GM21381 (cell line): Measurements from ENCODE around the gene CTNND2.

Source experiments
- ATAC-seq: cut with Tn5 transposase; IDR thresholded peaks from one replicate; pipeline ENCODE4 v1.9.1; 2021; ENCODE audit warnings: mild to moderate bottlenecking, moderate library complexity; ENCODE audit not compliant: unreplicated experiment

Gene CTNND2

DNA sequence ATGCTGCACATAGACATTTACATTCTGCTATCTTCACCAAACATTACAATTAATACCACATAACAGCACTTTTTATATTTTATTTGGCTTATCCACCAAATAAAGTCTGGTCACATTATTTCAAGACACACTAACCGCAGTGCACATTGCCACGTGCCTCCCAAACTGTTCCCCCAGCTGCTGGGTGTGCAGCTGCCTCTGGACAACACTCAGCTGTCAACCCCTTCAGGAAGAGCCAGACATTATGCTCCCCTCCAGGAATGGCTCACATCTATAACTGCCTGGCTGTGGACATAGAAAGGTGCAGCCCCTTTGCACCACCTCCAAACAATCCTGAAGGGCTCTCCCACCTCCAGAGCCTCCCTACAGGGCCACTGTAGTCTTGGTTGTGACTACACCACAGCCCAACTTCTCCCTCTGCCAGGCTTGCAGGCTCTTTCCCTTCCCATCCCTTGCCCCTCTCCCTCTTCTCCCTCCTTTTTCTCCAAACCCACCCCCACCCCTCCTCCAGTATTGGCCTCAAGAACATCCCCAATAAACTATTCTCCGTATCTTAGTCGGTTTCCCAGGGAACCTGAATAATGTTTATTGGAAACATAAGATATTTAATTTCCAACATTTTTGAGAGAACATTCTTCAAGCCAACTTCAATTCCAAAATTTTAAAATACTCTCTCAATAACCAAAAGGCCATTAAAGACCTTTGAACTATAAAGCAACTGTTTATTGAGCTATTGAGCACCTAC lies 372.3 kb downstream of the CTNND2 start:
- no peak for ATAC-seq

DNA sequence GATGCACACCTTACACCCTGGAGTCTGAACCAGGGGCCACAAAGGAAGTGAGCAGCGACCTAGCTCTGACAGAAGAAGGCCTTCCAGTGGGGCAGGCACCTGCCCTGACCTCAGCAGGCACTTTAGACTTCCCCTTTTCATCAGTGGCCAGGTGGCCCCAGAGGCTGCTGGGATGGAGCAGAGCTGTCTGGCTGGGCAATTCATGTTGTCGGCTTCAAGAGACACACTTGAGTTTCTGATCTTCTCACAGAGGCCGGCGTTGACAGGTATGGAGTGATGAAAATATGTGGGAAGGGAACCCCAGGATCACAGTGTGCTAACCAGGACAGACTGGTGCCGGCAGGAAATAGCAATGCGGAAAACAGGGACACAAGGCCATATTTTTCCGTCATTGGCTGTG lies 375.5 kb downstream of the CTNND2 start:
- no peak for ATAC-seq

DNA sequence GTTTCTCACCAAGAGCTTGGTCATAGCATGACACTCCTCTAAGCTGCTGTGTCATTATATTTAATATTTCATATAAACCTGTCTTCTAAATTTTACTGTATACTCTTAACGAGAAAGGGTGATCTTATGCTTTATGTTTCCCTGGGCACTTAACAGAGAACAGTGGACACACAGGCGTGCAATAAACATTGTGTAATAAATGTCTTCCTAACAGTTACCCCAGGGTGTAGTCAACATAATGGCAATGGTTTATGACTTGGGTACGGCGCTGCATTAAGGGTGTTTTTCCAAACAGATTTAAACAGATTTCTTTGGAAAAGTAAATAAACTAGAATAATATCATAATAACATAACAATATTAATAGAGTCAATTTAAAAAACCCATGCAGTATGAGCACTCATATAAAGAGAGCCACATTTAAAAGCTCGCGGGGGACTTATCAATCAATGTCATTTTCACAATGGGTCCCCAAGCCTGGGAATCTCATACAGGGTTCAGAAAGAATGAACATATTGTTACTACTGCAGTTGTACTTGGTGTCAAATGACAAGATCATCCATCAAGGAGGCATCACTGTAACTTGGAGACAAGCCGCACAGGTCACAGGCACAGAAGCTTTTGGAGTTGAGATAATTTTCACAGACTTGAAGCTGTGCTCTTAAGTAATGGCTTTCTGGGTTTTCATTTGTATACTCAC lies 376.4 kb downstream of the CTNND2 start:
- no peak for ATAC-seq

DNA sequence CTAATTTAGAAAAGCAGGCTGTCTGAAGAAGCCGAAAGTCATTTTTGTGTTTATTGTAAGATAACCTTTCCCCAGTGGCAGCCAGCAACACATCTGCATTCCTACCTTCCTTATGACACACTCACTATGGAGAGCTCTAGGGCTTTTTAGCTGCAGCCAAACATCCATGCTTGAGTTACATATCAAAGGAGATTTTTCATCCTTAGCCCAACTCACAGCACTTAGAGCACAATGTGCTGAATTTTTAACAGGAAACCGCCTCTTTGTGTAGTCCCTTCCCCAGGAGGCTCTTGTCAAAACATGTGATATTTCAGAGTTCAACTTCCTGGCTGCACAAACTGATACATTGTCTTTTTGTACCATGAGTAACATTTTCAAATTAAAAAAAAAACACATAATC lies 379.2 kb downstream of the CTNND2 start:
- ATAC-seq = no peak

DNA sequence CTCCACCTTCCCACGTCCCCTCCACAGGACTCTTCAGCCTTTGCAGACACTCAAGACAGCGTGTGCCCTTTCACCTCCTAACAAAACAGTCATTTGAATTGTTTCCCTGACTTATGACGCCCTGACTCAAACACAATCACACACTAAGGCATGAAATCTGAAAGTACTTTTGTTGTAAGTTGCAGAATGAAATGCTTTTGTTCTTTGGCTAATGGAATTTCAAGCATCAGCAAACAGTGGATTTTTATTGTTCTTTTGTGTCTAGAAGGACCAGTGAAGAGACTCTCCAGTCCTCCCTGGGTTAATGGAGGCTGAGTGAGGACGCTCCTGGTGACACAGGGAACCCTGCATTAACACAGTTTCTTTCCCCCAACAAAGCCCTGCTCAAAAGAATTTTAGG lies 380.1 kb downstream of the CTNND2 start:
- ATAC-seq = no peak

DNA sequence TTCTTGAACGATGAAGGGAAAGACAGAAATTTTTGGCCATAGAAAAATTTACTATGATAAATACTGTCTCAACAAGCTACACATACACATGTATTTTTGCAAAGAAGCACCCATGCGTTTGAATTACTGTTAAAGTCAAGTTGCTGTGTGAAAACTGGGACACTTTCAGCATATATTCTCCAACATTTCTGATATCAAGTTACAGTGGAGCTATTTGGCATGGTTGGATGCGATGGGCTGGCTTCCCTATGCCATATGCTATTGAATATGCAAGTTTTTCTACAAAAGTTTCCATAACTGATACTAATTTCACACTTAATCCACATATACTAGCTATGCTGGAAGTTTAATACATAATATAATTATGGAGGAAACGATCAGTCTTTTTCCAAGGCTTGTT lies 381.4 kb downstream of the CTNND2 start:
- no peak for ATAC-seq

DNA sequence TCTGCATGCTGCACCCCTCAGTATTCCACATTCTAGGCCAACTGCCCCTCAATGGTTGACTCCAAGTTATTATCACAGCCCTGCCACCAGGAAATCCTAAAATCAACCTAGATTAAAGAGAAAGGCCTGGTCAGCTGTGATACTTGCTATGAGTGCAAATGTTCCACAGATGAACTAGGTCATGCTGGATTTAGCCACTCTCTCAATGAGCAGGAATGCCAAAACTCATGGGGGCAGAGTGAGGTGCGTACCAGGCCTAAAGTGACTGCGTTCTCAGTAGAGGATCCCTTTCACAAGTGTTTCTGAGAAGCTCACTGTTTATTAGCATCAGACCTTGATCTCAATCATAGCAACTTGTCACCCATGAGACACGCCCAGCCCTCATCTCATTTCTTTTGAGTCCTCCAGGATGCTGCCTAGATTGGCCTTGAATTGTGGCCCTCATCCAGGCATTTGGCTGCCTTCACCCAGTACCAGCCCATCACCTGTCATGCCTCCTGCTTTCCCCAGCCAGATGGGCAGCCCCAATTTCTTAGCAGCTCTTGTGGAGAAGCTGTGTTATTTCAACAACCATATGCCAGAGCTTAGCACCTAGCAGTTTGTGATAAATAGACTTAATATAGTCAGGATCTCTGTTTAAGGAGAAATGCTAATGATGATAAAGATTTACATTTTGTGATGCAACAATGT lies 383.9 kb downstream of the CTNND2 start:
- ATAC-seq = no peak

DNA sequence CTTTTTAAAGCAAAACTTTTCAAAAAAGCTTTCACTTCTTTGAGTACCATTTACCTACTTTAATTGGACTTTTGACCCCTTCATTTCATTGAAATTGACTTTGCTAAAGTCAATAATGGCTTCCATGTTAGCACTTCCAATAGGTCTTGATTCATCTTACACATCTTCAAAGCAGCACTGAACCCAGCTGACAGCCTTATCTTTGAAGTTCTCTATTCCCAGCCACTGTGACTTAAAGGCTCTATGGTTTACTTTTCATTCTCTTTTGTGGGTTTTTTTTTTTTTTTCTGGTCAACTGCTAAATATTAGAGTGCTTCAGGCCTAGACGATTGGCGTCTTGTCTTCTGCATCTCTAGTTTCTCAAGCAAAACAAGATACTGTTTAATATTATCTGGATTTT lies 385.0 kb downstream of the CTNND2 start:
- ATAC-seq = no peak

DNA sequence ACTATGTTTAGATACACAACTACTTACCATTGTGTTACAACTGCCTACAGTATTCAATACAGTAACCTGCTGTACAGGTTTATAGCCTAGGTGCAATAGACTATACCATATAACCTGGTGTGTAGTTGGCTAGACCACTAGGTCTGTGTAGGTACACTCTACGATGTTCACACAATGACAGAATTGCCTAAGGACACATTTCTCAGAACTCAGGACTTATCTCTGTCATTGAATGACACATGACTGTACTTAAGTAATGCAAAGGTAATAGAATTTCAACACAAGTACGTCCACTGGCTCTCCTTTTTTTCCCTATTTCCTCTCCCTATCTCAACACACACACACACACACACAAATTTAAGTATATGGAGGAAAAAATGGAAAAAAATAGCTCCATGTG lies 385.6 kb downstream of the CTNND2 start:
- no peak for ATAC-seq

DNA sequence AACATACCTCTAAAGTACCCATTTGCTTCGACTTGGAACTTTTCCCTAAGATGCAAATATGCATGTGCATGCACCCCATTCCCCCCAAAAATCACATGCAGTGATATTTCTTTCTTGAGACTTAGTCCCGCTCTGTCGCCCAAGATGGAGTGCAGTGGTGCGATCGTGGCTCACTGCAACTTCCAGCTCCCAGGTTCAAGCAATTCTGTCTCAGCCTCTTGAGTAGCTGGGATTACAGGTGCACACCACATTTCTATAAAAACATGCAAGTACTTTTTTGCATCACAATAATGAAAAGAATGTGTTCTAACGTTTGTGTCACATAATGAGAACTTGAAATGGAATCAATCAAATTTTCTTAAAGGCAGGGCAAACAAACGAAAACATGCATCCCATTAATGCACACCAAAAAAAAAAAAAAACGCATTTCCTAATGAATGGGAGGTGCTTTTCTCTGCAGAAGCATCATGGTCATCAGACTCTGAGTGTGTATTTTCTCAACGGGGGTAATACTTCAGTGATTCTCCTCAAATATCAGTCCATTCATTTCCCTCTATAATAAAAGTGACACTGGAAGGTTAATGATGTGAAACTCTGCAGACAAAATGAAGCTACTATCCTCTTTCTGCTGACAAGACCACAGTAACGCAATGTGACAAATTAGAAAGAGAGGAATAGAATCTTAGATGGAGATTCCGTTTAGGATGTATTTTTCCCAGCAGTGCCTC lies 389.4 kb downstream of the CTNND2 start:
- ATAC-seq = no peak

DNA sequence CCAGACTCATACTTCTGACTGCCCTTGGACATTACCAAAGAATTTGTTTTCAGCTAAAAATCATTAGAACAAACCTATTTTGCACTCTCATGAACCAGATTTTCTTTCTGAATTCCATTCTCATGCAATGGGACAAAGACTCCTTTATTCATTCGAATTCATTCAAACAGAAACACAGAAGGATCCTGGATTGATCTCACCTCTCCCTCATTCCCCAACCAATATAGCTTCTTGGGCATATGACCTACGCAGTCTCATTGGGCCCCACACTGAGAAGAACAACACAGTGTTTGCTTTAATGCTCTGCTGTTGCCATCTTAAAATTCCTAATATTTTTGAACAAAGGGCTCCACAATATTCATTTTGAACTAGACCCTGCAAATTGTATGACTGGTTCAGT lies 392.4 kb downstream of the CTNND2 start:
- ATAC-seq = no peak

DNA sequence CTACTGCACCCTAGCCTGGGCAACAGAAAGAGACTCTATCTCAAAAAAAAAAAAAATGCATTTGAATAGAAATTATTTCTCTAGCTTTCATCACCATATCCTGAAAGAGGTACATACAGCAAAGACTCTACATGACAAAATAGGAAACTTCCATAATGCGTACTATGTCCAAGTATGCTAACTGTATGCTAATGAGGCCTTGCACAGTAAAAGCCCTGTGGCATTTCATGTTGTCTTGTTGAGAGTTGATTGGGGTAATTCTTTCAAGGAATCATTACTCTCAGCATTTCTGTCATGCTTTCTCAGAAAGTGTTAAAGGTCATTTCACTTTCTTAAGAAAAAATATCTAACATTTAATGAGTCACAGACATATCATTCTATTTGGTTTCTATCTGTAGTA lies 393.4 kb downstream of the CTNND2 start:
- no peak for ATAC-seq

DNA sequence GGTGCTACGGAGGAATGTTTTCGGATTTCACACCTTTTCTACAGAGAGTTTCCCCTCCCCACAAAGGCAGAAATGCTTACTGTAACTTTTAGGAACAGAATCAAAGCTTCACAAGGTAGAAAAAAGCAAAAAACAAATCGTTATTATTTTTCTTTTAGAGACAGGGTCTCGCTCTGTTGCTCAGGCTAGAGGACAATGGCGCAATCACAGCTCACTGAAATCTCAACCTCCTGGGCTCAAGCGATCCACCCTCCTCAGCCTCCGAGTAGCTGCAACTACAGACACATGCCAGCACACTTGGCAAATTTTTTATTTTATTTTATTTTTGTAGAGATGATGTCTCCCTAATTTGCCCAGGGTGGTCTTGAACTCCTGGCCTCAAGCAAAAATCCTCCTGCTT lies 394.5 kb downstream of the CTNND2 start:
- no peak for ATAC-seq

DNA sequence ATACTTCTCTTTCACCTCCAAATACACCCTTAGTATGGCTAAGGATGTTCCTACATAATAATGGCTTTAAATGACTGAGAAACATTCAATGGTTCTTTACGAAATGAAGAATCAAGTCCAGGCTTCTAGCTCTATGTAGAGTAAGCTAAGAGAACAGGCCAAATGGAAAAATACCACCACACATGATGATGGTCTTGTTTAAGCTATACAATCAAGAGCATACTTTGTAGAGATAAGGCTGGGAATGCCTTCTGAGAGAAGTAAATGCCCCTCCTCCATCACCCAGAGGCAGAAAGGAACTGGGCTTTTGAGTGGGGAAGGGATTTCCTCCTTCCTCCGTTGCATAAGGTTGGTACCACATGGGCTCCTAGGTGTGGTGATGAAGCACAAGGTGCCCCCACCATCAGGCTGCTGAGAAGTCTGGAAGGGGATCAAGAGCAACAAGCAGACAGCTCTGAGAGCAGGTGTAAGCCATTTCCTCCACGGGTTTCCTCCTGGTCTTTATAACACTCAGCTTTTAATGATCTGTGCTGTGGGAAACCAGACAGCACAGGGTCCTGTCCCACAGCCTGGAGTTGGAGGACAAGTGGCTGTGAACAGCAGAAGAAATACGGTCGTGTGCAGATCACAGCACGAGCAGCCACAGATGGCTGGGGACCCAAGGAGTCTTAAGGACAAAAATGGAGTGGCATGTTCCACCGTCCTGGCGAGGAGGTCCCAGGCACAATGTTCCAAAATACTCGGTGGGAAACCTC lies 396.9 kb downstream of the CTNND2 start:
- ATAC-seq = no peak

DNA sequence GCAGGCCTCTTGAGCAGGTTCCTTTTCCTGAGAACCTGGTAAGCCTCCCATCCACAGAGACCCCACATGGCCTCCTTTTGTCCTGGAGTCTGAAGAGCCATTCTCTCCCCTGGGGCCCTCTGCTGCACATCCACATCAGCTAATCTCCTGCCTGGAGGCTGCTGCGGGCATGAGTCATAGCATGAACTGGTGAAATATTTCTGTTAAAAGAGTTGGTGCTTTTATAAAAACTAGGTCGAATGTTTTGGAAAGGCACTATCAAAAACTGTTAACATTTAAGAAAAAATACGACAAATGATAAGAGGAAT lies 399.4 kb downstream of the CTNND2 start:
- no peak for ATAC-seq

DNA sequence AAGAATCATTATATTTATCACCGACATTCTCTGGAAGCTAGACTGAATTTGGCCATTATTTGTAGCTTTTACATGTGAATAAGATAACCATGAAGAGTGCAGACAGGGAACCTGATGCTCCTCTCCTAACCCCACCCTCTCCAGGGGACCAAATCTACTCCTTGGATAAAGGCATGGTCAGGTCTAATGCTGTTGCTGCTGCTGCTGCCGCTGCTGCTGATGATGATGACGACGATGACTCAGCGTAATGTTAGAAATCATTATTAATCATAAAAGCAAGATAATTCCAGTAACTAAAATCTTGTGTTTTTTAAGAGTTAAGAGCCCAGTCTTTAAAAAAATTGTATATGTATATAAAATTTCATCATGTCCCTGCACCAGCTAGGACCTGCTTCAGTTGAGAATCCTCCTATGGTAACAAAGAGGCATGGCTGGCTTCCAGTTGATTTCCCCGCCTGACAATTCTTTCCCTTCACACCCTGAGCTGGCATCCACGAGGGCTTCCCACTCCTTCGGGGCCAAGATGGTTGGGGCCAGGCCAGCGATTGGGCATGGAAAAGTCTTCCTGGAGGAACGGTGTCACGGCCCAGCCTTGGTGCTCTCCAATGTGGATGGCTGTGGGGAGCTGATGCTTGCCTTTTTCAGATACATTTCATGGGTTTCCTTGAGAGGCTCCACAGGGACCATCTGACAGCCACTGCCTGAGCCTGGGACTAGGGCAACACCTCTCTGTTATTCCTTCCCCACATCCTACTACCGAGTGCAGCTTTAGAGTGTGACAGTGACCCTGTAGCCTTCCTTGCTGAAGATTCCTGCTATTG lies 400.0 kb downstream of the CTNND2 start:
- no peak for ATAC-seq

DNA sequence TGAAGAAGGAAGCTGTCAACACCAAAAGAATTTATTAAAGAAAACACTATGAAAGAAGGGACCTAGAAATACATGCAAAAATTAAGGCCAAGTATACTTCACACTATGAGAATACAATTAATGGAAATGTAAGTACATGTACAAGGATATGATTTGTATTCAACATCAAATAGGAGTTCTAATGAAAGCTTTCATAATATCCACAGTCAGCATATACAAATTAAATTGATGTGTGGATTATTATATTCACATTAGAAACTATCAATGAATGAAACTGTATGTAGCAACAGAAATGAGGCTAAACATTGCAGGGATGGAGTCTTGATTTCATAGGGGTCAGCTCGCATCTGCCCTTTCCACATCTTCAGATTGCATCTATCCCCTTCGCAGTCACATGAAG lies 401.5 kb downstream of the CTNND2 start:
- no peak for ATAC-seq

DNA sequence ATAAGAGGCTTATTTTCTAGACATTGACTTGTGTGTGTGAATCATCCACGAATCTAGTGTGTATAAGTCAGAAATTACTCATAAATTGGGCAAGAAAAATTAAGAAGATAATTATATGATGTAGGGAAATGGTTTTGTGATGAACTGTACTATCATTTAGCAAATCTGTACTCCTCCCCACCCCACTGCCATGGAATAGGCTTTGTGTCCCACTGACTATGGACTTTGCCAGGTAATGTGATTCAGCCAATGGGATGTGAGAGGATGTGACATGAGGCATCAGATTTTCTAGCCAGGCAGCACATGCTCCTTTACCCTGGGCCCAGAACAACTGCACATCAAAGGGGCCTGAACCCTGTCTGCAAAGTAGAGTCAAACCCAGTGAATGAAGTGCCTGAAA lies 406.6 kb downstream of the CTNND2 start:
- no peak for ATAC-seq

DNA sequence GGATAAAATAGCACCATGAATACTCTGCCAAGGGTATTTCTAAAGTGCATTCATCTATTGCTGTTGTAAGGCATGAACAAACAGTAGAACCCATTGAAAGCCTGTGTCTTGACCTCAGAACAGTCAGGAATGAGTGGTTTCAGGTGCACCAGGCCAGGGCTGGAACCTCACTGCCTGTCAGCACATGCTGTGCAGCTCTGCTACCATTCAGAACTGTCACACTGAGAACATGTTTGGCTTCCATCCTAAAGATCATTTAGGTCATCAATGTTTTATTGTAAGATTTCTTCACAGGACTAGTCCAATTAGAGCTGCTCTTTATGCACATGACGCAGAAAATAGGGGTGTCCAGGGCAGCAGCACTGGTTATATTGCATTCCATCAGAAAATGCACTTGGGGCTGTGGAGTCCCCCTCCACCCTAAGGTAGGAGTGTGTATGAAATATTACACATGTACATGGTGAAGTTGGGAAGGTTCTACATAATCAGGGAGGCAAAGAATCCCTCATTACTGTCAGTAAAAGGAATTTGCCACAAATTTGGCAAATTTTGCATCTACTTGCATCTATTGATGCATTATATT lies 408.0 kb downstream of the CTNND2 start:
- no peak for ATAC-seq

DNA sequence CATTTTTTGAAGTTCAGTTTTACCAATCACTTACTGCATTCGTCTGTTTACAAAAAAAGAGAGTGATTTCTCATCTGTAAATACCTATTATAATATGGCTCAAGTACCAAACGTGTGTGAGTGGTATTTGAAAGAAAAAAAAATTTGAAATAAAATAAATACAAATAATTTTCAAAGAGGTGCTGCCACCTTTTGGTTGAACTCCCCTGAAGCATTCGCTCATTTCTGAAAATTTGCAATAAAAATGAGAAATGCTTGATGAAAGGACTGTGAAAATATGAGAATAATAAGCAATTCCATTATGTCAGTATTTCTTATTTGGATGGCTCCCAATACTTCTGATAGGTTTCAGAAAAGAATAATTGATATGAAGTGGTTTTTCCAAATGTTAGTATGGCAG lies 409.9 kb downstream of the CTNND2 start:
- ATAC-seq = no peak
